GM18505 (cell line): ENCODE results near the gene WWOX.

ENCODE experiments used
- ATAC-seq: cut with Tn5 transposase; IDR thresholded peaks from one replicate; pipeline ENCODE4 v1.9.1; 2021; ENCODE audit not compliant: unreplicated experiment
- POLR2A ChIP-seq: IDR thresholded peaks from 4 replicates; pipeline ENCODE4 v1.6.1; 2011; ENCODE audit warnings: borderline replicate concordance; ENCODE audit not compliant: insufficient read depth, insufficient read length; ENCODE audit errors: extremely low read depth

The WWOX gene

DNA sequence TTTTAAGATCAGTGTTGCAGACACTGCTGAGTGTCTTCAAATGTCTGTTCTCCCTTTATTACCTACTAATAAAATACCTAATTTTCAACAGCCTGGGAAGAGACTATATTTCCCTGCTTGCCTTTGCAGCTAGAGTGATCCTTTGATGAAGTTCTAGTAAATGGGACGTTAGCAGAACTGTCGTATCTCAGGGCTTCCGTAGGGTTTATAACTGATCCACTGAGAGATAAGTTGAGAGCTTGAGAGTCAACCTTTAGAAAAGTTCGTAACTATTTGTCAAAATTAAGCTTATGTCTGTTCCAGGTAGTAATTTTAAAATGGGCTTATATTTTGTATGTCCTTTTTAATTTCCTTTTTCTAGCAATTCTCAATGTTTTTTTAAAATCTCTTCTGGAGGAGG lies 974.1 kb downstream of the WWOX start:
- no peak for ATAC-seq
- TF ChIP-seq POLR2A = no peak

DNA sequence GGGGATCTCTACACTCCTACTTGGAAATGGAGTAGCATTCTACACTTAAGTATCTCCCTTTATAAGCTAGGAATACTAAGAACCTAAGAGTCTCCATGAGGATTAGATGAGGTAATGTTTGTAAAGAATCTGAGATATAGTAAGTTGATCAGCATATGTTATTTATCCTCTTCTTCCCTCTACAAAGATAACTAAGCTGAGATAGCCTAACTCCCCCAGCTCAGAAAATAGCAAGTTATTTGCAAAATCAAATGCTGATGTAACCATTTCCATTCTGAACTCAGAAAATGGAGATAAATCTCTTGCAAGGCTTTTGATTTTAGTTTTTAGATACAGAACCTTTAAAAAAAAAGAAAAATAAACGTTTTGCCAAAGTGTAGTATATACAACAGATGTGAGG lies 975.1 kb downstream of the WWOX start:
- ATAC-seq = no peak
- no peak for TF ChIP-seq POLR2A

DNA sequence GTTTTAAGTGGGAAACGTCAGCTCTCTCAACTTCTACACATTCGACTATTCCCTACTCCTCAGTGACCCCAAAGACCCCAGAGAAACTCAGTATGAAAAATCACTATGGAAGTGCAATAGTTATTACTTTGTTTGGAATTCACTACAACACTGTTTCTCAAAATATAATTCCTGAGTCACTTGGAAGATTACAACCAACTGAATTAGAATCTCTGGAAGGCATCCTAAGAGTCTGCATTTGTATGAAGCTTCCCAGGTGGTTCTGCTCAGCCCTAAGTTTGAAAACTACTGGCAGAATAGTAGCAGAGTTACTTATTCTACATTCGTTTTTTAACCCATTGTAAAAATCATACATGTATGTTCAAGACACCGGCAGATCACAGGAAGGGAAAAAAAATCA lies 975.5 kb downstream of the WWOX start:
- no peak for TF ChIP-seq POLR2A
- ATAC-seq = no peak

DNA sequence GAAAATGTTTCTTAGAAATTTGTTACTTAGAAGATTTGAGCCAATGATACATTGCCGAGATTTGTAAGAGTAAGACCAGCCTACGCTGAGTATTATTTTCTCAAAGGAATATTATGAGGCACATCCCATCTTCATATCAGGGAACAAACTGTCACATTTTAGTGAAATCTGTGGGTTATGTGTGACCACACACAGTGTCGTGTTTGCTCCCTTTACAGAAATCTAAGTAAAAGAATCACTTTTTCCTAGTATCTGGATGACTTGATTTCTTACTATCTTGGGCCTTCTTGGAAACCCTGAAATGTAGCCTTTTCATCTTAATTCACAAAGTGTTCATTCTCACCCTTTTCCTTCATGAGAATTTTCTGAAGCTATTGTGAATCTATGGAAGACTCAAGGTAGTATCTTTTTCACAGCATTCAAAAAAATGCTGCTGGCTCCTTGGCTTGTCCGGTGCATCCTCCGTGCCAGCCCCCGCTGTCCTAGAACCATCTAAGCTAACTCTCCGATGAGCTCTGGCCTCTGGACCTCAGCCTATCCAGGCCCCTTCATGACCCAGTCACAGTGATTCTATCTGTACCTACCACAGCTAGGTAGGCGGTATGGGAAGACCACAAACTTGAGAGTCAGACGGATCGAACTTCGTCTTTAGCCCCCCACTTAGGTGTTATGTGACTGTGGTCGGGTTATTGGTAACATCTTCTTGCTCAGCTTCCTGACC lies 976.8 kb downstream of the WWOX start:
- no peak for TF ChIP-seq POLR2A
- no peak for ATAC-seq

DNA sequence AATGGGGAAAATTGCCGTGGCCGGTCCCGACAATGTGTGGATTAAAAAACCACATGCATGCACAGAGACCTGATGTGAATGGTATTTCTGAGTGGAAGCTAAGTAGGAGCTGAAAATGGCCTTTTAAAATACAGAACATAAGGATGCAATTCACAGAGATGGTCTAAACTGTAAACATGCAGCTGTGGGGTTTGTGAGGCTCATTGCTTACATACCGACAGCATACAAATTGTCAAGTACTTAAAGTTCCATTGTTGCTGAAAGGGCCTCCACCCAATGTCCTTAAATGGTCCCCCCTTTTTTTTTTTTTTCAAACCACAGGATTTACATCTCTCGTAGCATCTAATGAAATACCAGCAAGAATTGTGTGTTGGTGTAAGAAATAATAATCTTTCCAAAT lies 977.9 kb downstream of the WWOX start:
- no peak for ATAC-seq
- no peak for TF ChIP-seq POLR2A

DNA sequence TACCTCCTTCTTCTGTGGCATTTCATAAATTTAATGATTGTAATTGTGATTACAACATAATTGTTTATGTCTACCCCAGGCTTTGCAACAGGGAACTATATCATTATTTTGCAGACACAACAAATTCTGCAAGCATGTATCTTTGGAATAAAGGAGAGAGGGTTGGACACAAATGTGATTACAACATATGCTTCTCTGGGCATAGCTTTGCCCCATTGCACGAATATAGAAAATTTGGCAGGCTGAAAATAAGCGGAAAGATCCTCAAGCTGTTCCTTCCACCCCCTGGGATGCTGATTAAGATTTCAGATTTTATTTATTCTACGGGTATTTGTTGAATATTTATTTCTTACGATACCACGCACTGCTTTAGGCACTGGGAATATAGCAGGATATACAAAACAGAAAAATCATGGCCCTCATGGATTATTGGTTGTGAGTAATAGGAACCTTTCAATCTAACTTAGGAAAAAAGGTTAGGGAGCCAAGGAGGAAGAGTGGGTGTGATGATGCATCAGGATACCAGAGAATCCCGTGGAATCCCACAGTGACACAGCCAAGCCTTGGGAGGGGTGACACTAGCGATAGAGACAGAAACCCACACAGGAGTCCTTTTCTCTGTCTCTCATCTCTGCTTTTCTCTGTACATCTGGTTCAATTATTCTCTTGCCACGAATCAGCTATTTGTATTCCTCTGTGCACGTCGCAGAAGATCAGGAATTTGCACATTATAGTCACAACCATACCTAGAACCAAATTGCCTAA lies 980.4 kb downstream of the WWOX start:
- no peak for TF ChIP-seq POLR2A
- ATAC-seq = no peak

DNA sequence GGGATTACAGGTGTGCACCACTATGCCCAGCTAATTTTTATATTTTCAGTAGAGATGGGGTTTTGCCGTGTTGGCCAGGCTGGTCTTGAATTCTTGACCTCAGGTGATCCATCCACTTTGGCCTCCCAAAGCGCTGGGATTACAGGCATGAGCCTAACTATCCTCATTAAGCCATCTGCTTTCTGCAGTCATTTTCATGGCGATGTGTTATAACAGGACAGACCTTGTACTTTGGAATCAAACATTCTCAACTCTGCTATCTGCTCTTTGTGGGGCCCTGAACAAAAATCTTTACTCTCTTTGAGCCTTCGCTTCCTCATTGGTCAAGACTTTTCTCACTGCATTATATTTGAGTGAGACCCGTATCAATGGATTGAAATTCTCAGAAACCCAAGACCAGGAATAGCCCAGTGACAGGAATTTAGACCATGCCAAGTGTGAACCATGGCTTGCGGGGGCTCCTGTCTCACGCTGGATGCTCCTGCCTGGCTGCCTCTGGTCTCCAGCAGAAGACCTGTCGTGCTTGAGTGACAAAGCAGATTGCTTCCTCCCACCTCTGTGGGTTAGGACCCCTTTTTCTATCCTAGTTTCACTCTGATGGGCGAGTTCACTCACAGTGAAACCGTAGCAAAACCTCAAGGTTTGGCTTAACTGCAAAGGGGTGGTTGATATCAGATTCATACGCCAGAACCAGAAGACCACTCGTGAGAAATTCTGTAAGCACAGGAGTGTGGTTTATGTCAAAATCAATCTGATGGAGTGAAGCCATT lies 982.0 kb downstream of the WWOX start:
- TF ChIP-seq POLR2A = no peak
- no peak for ATAC-seq

DNA sequence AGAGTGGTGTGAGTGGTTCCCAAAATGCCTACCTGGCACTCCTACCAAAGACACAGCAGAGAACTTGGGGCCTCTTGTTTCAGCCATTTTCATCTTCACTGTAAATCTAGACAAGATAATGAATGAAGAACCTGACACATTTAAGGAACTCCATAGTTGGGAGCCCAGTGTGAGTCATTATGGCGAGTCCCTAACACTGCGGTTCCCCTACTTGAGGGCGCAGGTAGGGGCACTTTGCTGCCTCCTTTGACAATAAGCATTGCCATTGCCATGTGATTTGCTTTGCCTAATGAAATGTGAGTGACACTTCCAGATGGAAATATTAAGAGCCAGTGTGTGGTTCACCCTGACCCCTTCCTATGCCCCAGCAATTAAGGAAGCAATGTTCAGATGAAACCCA lies 983.5 kb downstream of the WWOX start:
- ATAC-seq = no peak

DNA sequence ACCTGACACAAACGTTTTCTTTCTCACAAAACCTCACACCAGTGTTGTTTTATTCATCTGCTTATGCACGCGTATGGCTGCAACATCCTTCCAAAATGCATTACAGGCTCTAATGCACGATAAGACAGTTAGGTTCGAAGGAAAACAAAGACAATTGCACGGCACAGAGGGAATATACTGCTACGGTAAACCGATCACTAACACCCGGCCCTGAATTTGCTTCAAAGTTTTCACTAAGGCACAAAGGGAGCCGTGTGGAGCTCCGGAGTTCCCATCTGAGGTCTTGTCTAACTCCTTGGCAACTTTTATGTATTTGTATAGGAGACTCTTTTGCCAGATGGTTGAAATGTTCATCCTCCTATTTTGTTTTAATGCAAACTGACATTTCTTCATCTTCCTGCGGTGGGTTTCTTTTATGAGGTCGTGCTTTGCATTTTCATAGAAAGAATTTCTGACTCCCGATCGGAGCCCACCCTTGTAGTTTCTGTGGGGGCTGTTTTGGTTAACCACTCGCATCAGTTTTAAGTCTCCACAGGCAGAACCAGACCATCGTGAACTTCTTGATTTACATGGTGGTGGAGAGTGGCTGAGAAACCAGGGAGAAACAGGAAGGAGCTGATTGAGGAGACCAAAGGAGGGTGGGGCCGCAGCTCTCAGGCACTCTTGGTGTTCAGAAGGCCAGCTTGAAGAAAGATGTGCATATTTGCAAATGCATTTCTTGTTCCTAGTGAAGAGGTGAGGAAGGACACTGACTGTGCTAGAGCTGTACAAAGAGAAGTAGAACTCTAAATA lies 984.2 kb downstream of the WWOX start:
- TF ChIP-seq POLR2A = no peak
- no peak for ATAC-seq

More for the DNA sequence above, 983.5 kb downstream of the WWOX start:
- TF ChIP-seq POLR2A = no peak

DNA sequence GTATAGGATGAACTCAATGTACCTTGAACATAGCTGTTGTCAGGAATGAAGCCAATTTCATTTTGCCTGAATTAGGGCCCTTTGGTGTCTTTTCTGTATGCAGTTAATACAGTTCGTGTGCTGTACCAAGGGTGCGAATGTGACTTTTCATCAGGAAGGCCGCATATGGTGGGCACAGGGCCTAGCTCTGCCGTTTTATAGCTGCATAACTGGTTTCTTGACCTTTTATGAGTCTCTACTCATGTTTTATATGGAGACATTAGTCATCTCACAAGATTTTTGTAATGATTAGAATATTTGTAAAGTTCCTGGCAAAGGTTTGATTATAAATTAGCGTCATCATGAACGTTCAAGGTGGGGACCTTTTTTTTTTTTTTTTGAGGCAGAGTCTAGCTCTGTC lies 989.5 kb downstream of the WWOX start:
- TF ChIP-seq POLR2A = no peak
- ATAC-seq = no peak

DNA sequence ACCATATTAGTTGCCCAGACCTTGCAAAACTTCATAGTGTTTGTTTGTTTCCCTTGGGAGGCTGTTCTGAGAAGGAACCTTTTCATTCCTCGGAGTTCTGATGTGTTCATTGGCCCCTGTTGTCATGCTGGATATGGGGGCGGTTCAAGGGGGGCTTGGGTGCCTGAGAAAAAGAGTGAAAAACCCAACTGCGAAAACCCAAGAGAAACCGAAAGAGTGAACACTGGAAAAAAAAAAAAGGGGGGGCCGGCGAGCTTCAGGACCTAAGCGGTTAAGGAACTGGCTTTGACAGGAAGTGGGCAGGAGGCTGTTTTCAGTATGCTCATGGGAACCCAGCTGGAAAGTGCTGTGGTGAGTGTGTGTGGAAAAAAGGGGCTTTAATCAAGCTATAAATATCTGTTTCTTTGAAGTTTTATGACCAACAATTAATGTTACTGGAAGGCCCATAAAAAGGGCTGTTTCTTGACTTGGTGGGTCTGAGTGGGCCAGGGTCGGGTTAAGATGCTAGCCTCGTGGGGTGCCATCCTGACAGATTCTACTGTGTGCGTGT lies 990.4 kb downstream of the WWOX start:
- ATAC-seq = no peak
- TF ChIP-seq POLR2A = no peak

DNA sequence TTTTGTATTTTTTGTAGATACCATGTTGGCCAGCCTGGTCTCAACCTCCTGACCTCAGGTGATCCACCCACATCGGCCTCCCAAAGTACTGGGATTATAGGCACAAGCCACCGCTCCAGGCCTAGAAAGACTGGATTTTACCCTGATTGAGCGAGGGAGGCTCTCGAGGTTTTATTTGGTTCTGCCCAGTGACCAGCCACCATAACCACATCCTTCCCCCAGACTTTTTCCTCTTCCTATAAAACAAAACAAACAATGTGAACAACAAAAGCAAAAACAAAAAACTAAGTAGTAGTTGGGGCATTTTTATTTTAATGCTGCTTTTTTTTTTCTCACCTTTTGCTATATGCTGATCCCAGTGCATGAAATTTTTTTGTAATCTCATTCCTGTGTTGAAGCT lies 991.5 kb downstream of the WWOX start:
- no peak for ATAC-seq
- no peak for TF ChIP-seq POLR2A

DNA sequence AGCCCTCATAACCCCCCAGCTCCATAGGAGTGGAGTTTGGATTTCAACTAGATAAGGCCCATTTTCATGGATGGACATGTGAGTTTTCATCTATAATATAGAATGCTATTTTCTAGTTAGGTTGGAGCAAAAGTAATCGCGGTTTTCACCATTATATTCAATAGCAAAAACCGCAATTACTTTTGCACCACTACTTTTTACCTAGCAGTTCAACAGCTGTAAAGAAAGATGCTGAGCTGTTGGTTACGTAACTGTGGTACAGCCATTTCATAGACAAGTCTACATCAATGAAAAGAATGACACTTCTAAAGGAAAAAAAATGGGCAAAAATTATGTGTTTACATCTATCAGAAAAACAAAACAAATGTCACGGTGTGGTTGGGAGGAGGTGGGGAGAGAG lies 993.4 kb downstream of the WWOX start:
- TF ChIP-seq POLR2A = no peak

More for the DNA sequence above, 993.4 kb downstream of the WWOX start:
- no peak for ATAC-seq
